OCI-LY3 (cell line): ENCODE results near the gene GALNT11.
"Not testable (repeated sequence)": the region's sequence is repeated elsewhere in the genome, so short reads cannot be mapped to it uniquely, and the experiment has no call there.

Source experiments
- CTCF ChIP-seq: fragments of 200-600, 300-600 bp; sonication (generic); IDR thresholded peaks from 2 replicates; pipeline ENCODE4 v1.5.1; 2014; ENCODE audit warnings: antibody characterized with exemption, low read length, low read depth
- EZH2phosphoT487 ChIP-seq: fragments of 200-600 bp; shearing (Covaris generic); IDR thresholded peaks from 2 replicates; pipeline ENCODE4 v1.6.1; 2018; ENCODE audit warnings: antibody characterized with exemption, mixed run types, low read depth

GRCh38 chr7:152044909-152045308 is 19.4 kb downstream of the GALNT11 start:
- TF ChIP-seq CTCF, EZH2phosphoT487: not testable (repeated sequence)
